GM19455 (cell line): ENCODE measurements around the gene DOCK1.

Source experiments
- ATAC-seq: cut with Tn5 transposase; IDR thresholded peaks from one replicate; pipeline ENCODE4 v1.9.1; 2021; ENCODE audit not compliant: unreplicated experiment

Gene DOCK1

DNA sequence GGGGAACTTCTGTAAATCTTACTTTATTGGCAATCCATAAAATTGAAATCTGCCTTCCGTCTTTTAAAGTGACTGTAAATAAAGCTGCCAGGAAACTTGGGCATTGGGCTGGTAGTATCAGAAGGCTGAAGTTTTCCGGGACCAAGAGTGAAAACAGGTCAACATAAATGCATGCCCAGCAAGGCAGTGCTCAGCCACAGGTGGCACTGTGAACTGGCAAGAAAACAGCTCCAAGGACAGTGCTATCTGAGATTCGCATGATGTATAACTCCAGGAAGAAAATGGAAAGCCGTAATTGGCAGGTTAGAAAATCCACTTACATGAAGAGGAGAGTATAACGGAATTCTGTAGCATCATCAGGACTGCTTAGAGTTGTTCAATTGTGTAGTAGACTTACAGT lies 293.1 kb downstream of the DOCK1 start:
- no peak for ATAC-seq

DNA sequence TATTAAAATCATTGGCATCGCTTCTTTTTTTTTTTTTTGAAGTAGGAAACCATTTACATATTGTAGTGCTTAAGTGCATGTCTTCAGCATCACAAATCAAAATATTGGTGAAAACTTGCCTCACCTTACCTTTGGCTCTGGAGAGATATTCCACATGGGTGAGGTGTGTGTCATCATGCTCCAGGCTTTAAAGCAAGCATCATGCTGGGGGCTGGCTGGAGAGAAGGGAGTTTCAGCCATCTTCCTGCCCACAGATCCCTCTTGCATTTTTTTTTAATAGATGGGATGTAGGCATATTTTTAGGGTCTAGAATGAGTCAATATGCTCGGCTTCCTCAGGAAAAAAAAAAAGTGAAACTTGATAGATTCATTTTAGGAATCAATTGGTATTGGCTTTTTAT lies 293.5 kb downstream of the DOCK1 start:
- no peak for ATAC-seq

DNA sequence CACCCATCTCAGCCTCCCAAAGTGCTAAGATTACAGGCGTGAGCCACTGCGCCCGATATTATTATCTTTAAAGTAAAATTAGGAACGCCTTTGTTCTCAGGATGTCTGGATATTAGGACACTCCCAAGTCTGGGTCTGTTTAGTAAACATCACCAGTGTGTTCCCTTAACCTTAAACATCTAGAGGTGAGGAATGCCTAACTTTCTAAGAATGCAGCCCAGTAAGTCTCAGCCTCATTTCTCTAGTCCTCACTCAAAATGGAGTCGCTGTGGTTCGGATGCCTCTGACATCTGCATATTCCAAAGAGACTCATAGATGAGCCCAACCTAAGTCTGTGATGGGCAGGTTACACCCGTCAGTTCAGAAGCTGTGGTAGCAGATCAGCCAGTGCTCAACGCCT lies 295.4 kb downstream of the DOCK1 start:
- ATAC-seq, result no peak

DNA sequence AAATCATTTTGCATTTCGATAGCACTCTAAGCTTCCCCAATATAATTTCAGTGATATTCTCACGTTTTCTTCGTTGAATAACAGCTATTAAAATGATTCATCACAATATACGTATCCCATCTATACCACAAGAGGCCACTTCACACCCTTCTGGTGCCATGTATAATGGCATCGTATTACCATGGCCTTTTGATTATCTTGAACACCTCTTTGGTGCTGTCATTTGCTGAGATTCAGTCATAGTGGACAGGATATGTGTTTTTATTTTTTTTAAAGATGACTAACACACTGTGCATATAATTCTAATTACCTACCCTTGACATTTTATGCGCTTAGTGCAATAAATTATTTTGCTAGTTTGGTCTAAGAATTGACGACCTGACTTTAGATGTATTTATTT lies 297.8 kb downstream of the DOCK1 start:
- ATAC-seq, result no peak

DNA sequence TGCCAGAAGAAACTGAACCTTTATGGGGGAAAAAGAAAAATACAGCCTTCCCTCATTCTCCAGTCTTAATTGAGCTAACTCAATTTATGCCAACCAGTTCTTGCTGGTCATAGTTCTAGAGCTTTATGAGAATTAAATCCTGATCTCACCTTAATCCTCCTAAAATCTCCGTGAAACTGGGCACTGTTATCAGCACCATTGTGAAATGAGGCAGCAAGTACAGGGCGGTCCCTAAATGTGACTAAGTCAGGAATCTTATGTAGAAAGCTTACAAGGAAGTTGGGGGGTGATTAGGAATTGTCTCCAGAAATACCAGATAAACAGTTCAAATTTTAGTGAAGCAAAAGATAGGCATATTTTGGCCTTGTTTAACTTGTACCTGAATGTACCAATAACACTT lies 301.9 kb downstream of the DOCK1 start:
- no peak for ATAC-seq

DNA sequence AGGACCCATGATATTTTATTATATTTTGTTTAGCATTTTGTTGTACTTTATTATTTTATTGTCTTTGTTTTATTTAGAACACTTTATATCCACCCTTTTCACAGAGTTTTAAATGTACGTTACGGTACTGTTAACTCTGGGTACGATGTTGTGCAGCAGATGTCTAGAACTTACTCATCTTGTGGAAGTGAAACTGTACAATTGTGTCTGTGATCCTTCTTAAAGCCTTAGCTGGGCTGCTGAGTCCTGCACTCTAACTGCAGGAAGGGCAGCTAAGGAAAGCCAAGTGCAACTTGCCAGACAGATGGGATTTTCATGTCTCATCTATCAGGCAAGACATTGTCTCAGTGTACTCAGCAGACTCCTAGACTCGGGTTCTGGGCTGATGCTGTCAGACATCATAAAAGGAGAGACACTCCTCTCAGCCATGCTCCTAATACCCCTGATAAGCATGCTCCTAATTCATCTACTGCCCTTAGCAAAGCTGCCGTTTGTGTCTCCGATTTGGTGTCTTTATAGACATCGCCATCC lies 305.8 kb downstream of the DOCK1 start:
- ATAC-seq, result no peak

DNA sequence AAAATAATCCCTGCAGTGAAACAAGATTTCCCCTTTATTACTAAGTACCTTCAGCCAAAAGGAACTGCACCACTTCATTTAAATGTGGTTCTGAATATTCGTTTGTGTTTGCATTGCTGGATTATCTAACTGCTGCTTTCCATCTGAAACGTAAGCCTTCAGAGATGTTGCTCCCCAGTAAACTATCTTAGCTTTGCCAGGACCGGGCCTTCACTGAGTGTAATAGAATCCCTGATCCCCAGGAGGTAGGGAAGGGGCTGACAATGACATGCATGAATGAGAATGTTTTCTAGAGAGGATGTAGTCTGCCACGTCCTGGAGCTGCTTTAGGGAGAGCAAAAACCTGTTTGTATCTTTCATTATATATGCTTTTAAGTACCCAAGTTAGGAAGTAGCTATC lies 310.6 kb downstream of the DOCK1 start:
- ATAC-seq, result no peak

DNA sequence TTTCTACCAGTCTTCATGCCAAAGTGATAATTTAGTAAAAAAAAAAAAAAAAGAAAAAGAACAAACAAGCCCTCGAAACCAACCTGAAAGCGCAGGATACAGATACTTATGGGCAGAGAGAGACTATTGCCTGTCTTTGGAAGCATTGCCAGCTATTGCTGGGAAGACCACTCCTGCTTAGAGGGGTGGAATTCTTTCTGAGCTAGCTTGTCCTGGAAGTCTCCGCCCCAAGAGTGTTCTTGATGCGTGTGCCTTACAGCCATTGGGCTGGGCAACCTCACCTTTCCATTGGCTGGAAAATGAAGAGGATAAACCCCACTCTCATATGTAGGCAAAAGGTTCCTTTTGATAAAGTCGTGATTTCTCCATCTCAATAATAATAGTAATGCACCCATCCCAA lies 311.0 kb downstream of the DOCK1 start:
- no peak for ATAC-seq

DNA sequence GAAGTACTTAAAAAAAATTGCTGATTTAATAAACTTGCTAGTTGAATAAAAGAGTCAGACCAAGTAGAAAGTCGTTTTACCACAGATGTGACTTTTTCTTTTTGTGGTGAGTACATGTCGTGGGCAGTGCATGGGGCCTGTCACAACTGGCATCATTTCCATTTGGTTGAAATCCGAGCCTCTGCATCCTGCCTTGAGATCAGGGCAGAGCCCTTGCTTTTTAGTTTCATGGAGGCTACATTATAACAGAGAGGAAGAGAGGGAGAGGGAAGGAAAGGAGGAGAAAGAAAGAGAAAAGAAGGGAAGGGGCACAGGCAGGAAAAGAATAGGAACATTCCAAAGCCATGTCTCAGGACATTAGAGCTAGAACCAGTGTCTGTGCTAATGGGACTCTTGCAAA lies 311.6 kb downstream of the DOCK1 start:
- ATAC-seq, result no peak

DNA sequence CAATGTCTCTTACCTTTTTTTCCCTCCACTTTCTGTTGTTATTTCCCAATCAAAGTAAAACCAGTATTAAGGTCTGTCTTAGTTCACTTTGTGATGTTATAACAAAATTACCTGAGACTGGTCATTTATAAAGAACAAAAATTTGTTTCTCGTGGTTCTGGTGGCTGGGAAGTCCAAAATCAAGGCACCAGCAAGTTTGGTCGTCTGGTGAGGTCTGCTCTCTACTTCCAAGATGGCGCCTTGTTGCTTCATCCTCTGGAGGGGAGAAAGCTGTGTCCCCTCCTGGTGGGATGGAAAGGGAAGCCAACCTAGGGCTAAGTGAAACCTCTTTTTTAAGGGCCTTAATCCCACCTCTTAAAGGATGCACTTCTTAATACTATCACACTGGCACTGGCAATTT lies 313.4 kb downstream of the DOCK1 start:
- ATAC-seq, result no peak

DNA sequence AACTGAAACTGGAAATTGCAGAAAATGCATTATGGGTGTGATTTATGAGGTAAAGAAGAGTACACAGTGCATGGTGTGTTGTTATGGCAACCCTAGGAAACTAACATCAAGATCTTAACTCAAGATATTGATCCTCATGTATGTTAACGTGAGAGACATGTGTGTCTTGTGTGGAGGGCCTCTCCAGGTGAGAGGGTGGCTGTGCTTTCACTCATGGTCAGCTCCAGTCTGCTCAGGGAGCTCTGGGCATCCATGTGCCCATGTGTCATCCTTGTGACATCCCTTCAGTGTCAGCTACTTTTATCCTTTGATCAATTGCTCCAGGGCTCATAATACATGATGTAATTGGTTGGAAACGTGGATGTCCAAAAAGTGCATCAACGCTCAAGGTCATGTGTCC lies 316.1 kb downstream of the DOCK1 start:
- ATAC-seq, result no peak

DNA sequence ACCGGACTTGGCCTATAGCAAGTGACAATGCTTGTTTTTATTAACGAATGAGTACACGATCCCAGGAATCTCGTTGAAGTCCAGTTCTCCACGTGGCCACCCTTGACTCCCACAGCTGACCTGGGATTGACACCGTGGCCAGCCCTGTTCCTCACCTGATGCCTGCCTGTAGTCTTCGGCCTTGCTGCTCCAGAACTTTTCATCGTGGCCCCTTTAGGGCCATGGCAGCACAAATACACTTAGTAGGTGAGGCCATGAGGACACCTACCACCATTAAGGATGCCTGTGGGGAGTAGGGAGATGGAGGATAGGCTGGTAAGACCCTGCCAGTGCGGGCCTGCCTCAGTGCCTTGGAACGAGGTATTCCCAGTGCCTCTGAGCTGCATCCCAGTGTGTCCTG lies 321.8 kb downstream of the DOCK1 start:
- ATAC-seq, result no peak

DNA sequence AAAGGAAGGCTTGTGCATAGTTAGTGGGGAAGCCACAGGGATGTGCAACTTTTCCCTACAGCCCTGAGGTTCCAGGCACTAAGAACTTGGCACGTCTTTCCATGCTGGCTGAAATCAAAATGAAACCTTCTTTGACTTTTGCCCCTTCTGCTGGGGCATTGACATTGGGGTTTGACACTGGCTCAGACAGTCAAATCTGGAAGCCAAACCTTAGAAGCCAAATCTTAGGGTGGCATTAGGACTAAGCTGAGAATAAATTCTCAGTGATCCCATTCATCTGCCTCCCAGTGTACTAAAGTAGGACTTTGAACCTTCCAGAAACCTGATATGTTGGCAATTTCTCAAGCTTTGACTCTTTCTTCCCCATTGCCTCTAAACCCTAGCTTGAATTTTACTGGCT lies 322.4 kb downstream of the DOCK1 start:
- ATAC-seq, result no peak

DNA sequence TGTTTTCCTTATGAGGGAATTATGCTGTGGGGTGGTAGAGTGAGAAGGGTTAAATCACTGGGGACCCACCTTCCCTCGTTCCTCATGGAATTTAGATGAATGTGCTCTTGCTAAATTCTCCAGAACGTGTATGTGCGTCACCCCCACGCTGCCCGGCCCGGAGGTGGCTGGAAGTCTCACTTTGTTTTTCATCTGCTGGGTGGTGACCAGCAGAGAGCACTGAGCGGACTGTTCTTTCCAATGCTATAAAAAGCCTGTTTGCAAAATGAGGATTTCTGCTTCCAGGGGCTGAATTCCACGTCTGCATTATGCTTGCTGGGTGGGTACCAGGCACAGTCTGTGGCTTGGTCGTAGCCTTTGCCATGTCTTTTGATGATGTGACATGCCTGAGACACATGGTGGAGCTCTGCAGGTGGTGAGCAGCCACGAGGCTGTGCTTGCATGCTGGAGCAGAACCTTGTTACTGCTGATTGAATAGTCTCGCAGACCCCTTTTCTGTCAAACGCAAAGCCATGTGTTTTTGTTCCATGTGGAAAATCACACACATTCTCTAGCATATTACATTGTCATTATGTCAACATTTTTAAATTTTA lies 323.1 kb downstream of the DOCK1 start:
- ATAC-seq, result no peak

DNA sequence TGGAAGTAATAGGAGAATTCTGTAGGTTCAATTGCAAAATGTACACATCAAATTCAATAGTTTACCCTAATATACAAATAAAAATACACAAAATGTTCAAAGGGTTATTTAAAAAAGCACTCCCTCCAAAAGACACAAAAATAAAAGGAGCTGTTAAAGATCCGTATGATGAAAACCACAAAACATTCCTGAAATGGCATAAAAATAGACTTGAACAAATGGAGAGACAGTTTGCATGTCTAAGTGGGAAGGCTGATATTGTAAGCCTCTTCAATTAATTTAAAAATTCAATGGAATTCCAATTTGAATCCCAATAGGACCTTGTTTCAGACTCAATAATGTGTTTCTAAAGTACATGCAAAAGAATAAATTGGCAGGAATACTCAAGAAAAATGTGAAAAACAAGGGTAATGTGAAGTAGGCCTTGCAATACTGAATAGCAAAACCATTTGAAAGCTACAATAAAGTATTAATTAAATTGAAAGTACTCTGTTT lies 329.1 kb downstream of the DOCK1 start:
- no peak for ATAC-seq

DNA sequence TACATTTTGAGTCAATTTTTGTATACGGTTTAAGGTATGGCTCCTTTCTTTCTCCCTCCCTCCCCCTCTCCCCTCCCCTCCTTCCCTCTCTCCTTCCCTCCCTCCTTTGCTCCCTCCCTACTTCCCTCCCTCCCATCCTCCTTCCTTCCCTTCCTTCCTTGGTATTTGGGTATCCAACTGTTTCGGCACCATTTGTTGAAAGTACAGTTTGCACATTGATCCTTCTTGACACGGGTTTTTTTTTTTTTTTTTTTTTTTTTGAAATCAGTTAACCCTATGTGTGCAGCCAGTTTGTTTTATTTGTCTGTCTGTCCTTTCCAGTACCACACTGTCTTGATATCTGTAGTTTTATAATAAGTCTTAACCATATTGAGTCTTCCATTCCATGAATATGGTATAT lies 331.0 kb downstream of the DOCK1 start:
- ATAC-seq, result no peak

DNA sequence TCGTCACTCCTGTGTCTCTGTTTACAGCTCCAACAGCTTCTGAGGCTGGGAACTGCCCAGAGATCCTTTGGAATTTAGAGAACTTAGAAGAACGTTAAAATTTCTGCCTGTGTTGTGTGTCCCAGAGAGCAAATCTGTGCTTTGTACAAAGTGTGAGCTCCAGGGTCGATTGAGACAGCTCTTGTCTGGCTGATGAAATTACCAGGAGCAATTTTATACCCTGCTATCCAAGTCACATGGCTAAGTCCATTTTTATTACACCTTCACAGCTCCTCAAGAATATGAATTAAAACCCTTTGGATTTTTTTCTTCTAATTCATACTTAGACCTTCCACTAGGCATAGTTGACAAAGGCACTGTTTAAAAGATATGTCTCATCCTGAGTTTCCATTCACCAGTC lies 337.7 kb downstream of the DOCK1 start:
- no peak for ATAC-seq

DNA sequence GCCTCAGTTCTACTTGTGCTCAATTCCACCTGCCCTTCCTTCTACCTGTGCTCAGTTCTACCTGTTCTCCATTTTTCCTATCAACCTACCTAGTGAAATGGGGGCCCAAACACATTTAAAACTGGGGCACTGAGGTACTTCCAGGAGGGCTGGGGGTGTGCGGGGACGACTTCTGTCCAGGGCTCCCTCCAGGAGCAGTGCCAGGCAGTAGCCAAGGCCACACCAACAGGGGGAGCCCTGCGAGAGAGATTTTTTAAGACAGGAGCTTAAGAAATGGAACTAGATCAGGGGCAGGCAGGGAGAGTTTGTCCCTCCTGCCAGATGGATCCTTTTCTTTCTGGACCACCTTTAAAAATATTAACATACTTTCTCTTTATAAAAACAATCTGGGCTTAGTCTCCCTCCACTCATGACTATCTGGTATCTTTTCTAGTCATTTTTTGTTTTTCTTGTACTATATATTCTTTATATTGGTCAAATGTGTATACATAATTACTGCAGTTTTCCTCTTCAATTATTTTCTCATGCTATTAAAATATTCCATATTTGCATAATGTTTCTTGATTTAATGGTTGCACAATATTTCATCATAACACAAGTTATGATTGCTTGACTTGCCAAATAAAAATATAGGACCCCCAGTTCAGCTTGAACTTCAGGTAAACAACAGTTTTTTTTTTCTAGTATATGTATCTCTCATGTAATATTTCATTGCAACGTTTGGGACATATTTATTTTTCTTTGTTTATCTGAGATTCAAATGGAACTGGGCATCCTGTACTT lies 338.5 kb downstream of the DOCK1 start:
- ATAC-seq, result no peak

DNA sequence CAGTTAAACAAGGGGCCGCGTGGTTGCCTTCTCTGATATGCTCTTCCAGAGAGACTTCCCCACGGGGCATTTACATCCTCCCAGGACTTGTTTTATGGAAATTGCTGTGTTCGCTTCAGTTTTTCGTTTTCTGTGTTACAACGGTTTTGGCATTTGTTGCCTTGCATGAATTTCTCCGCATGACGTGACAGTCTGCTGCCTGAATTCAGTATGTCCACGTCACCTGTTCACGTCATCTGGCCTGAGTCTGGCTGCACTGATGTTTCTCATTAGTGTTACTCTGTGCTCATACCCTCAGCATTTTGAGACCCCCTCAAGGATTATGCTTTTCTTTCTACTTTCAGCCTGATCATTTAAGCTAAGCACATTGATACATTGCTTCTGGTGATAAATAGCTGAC lies 340.2 kb downstream of the DOCK1 start:
- no peak for ATAC-seq

DNA sequence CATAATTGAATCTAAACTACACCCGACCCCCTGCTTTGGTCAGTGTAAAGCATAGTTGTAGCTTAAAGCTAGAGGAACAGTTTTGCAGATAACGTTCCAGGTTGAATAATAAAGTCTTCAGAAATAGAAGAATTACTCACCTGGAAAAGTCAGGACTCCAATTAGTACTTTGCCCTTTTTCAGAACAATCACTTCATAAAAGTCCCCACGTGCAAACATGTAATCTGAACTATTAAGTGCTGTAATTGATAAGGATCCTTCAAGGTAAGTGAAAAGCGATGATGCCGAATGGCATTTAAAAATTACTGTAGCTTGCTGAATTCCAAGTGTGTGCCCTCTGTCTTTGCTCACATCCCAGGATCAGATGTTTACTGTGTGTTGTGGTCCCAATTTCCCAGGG lies 344.8 kb downstream of the DOCK1 start:
- no peak for ATAC-seq

DNA sequence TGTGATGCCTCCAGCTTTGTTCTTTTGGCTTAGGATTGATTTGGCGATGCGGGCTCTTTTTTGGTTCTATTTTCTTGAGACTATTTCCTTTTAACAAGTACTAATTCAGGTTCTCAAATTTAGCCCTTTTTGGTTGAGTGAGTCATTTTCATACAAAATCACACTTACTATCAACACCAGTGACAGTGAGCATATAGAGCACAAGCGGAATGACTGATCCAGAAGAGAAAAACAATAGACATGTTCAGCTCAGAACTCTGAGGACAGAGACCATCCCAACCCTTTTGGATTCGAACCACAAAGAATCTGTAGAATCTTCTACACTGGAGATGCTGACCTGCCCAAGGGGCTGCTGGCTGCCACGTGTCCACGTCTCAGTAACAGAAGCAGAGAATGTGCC lies 347.6 kb downstream of the DOCK1 start:
- no peak for ATAC-seq

DNA sequence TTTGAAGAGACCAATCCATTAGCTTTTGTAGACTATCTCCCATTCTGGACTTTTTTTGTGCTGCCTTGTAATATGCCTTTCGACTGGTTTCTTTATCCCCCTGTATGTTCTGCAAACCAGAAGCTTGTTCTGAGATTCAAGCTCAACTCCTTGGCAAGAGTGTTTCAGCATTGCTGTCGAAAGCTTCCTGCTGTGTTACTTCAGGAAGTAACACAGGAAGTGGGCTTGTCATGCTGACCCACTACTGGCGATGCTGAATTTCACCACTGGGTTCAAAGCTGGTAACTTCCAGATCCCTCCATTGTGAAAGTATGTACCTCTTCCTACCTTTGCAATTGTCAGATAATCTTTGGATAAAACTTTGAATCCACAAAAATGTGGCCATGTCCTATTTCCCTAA lies 349.0 kb downstream of the DOCK1 start:
- ATAC-seq, result no peak

DNA sequence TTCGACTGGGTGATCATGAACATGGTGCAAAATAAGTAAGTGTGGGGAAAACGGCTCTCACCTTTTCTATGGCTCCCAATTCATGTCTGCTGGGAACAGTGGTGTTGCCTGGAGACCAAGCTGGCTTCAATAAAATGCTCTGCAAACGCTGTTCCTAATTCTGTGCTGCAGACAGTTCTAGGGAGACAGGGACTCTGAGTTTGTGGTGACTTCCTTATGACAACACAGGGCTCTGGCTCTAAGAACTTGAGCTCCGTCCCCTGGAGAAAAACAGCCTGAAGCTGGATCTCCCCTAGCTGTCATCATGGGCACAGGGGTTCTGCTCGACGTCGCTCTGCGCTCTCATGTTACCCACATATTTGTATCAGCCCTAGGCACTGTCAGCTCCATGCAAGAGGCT lies 352.2 kb downstream of the DOCK1 start:
- no peak for ATAC-seq
